ENCODE results near the gene GBA3.

GBA3 gene

DNA sequence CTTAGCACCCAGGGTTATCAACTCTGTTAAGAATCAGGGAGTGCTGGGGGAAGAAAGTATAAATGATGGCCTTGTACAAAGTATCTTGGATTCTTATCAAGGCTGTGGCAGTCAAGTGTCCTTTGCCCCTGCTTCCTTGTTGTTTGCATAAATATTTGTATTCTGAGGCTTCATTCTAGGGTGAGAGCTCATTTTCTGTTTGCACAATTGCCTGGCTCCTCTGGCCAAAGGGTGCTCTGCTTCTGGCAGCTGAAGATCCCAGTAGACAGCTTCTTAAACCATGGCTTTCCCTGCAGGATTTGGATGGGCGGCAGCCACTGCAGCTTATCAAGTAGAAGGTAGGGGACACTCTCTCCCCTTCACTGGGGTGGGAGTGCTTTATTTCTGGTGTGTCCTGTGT, at the start of gene GBA3:
GBA3 (plus strand) TSS at position 202 of the 400 bp plus-strand sequence.
- in situ Hi-C loops (cut with MboI; ENCODE audit: low sequenced_read_pairs) = no loop called here

DNA sequence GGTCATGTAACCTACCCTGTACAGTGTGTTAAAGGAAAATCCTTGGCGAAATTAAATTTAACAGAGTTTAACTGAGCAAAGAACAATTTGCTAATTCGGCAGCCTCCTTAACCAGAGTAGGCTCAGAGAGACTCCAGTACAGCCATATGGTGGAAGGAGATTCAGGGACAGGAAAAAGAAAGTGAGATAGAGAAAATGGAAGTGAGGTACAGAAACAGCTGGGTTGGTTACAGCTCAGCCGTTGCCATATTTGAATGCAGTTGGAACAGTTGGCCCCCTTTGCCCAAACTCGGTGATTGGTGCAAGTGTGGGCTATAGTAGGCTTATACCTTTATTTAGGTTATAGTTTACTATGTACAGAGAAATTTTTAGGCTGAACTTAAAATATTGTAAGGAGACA, 48.8 kb upstream of the GBA3 start:
- in situ Hi-C loops (cut with MboI; ENCODE audit: low sequenced_read_pairs) = no loop called here

- in situ Hi-C loops (cut with MboI; ENCODE audit: low sequenced_read_pairs) = no loop called here
These were observed 47.1 kb upstream of the GBA3 start for GRCh38 chr4:22645481-22646182.

DNA sequence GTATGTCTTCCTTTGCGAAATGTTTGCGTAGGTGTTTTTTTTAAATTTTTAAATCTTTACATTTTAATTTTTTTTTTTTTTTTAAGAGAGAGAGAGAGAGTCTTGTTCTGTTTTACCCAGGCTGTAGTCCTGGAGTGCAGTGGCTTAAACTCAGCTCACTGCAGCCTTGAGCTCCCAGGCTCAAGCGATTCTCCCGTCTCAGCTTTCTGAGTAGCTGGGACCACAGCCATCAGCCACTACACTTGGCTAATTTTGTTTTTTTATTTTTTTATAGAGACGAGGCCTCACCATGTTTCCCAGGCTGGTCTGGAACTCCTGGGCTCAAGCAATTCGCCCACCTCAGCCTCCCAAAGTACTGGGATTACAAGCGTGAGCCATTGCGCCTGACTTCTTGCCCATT, 43.7 kb upstream of the GBA3 start:
- in situ Hi-C loops (cut with MboI; ENCODE audit: low sequenced_read_pairs) = no loop called here

GRCh38 chr4:22650771-22651170, 42.0 kb upstream of the GBA3 start:
- in situ Hi-C loops (cut with MboI; ENCODE audit: low sequenced_read_pairs) = no loop called here

- in situ Hi-C loops (cut with MboI; ENCODE audit: low sequenced_read_pairs) = no loop called here
These were observed 39.0 kb upstream of the GBA3 start for GRCh38 chr4:22653752-22654151.

GRCh38 chr4:22661443-22661842, 31.3 kb upstream of the GBA3 start:
- in situ Hi-C loops (cut with MboI; ENCODE audit: low sequenced_read_pairs) = no loop called here

DNA sequence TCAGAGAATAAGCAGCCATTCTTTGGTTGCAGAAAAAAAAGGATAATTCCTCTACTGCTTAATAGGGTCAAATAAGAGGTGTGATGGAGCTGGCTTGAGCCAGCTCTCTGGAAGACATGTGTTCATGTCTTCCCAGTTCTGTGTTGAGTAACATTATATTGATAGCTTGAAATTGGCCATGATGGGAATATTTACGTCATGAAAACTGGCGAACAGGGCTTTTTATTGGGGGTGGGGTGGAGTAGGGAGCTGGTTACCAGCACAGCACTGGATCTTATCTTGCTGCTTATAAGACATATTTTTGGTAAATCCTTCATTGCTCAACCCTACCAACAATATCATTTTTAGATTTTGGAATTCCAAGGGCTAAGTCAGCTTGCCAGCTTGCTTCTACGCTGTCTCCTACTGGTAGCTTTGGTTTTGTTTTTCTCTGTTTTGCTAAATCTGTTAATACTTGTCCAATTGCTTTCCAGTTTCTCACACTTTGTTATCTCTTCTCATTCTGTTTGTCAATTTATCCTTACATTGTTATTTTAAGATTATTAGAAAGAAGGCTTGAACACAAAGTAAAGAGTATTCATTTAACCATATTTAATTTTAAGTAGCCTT, 25.3 kb upstream of the GBA3 start:
- in situ Hi-C loops (cut with MboI; ENCODE audit: low sequenced_read_pairs) = no loop called here

- in situ Hi-C loops (cut with MboI; ENCODE audit: low sequenced_read_pairs) = no loop called here
These were observed 24.4 kb upstream of the GBA3 start for GRCh38 chr4:22668301-22668700.

DNA sequence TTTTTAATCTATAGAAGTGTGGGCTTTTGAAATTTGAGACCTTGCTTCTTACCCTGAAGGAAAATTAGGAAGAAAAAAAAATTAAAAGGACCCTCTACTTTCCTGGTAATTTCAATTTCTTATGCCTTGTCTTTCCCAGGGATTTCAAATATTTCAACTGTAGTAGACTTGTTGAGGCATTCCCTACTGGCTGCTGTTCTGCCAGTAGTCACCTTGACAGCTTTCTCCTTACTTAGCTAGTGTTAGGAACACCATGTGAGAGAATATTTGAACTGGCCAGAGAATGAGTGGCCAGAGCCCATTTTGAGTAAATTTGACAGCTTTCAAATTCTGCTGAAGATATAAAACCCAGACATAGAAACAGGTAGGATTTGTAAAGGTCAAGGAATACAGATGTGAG, 24.0 kb upstream of the GBA3 start:
- in situ Hi-C loops (cut with MboI; ENCODE audit: low sequenced_read_pairs) = no loop called here

GRCh38 chr4:22670956-22671355, 21.8 kb upstream of the GBA3 start:
- in situ Hi-C loops (cut with MboI; ENCODE audit: low sequenced_read_pairs) = no loop called here

GRCh38 chr4:22672519-22672918, 20.2 kb upstream of the GBA3 start:
- in situ Hi-C loops (cut with MboI; ENCODE audit: low sequenced_read_pairs) = no loop called here

GRCh38 chr4:22672944-22673343, 19.8 kb upstream of the GBA3 start:
- in situ Hi-C loops (cut with MboI; ENCODE audit: low sequenced_read_pairs) = no loop called here

- in situ Hi-C loops (cut with MboI; ENCODE audit: low sequenced_read_pairs) = no loop called here
These were observed 18.0 kb upstream of the GBA3 start for GRCh38 chr4:22674700-22675099.

DNA sequence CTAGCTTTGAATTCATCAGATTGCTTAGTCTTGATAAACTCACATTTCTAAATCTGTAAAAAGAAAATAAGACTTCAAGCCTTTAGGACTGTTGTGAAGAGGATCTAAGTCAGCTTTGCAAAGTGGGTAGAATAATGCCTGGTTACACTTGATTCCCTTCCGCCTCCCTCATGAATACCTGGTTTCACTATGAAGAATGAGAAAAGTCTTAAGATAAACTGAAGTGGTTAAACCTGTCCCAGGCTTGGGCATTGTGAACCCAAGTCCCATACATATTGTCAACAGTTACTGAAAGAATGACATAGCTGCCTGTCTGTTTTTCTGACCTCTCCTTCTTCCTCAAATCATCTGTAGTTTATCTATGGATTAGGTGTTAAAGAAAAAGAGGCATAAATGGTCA, 16.7 kb upstream of the GBA3 start:
- in situ Hi-C loops (cut with MboI; ENCODE audit: low sequenced_read_pairs) = no loop called here

GRCh38 chr4:22677780-22678179, 15.0 kb upstream of the GBA3 start:
- in situ Hi-C loops (cut with MboI; ENCODE audit: low sequenced_read_pairs) = no loop called here

GRCh38 chr4:22678940-22679854, 13.5 kb upstream of the GBA3 start:
- in situ Hi-C loops (cut with MboI; ENCODE audit: low sequenced_read_pairs) = no loop called here

DNA sequence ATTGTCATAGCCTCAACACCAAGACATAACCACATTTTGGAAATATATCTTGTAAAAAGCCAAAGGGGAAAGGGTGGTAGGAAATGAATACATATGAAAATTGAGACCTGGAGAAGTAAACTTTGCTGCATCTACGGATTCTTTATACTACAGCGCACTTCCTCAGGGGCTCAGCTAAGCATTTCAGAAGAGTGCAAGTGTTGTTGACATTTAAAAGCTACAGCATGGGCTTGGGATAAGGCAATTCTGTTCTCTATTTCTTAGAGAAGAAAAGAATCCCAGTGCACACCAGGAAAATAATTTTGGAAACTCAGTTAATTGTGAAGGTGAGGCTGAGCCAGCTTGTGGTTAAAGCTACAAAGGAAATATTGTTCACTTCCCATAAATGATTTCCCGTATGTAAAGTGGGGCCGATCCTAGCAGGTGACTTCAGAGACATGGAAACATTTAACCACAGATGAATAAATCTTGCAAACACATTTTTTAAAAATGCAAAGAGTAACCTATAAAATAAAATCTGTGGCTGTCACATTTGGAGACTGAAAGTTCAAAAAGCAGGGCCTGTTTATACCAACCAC, 12.6 kb upstream of the GBA3 start:
- in situ Hi-C loops (cut with MboI; ENCODE audit: low sequenced_read_pairs) = no loop called here

GRCh38 chr4:22683726-22684125, 9.0 kb upstream of the GBA3 start:
- in situ Hi-C loops (cut with MboI; ENCODE audit: low sequenced_read_pairs) = no loop called here

GRCh38 chr4:22686141-22686540, 6.6 kb upstream of the GBA3 start:
- in situ Hi-C loops (cut with MboI; ENCODE audit: low sequenced_read_pairs) = no loop called here

- in situ Hi-C loops (cut with MboI; ENCODE audit: low sequenced_read_pairs) = no loop called here
These were observed 4.5 kb upstream of the GBA3 start for GRCh38 chr4:22688236-22688635.

All from hTERT RPE-1 (cell line).